GM12874 (cell line): ENCODE data around the gene ZNF410.

Experiments
- TF ChIP-seq, protein P1 (sequence below): IDR thresholded peaks from 2 replicates; pipeline ENCODE4 v1.5.1; 2011; ENCODE audit warnings: low read depth, mild to moderate bottlenecking, control low read depth, low read length, moderate library complexity; ENCODE audit not compliant: insufficient read depth

ZNF410 gene

DNA sequence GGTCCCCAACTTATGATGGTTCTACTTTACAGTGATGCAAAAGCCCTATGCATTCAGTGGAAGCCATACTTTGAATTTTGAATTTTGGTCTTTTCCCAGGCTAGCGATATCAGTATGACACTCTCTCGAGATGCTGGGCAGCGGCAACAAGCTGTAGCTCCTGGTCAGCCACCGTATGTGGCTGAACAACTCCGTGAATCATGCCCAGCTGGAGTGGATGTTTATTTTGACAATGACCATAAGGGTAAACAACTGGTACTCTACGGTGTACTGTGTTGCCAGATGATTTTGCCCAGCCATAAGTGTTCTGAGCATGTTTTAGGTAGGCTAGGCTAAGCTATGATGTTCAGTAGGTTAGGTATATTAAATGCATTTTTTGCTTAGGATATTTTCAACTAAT lies 8.2 kb upstream of the ZNF410 start:
- TF ChIP-seq, protein P1, sequence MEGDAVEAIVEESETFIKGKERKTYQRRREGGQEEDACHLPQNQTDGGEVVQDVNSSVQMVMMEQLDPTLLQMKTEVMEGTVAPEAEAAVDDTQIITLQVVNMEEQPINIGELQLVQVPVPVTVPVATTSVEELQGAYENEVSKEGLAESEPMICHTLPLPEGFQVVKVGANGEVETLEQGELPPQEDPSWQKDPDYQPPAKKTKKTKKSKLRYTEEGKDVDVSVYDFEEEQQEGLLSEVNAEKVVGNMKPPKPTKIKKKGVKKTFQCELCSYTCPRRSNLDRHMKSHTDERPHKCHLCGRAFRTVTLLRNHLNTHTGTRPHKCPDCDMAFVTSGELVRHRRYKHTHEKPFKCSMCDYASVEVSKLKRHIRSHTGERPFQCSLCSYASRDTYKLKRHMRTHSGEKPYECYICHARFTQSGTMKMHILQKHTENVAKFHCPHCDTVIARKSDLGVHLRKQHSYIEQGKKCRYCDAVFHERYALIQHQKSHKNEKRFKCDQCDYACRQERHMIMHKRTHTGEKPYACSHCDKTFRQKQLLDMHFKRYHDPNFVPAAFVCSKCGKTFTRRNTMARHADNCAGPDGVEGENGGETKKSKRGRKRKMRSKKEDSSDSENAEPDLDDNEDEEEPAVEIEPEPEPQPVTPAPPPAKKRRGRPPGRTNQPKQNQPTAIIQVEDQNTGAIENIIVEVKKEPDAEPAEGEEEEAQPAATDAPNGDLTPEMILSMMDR, result no peak

DNA sequence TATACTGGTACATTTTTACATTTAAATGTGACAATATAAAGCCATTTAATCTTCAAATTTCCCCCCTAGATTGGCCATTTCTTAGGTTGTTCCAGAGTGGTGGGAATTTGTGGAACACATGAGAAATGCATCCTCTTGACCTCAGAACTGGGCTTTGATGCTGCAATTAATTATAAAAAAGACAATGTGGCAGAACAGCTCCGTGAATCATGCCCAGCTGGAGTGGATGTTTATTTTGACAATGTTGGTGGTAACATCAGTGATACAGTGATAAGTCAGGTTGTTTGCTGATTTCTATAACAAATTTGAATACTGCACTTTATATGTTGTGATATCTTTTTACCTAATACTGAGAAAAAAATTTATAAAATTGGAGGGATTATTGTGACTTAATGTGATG lies 7.6 kb upstream of the ZNF410 start:
- TF ChIP-seq, protein P1, result no peak

GRCh38 chr14:73884438-73885190 lies 2.0 kb upstream of the ZNF410 start:
- TF ChIP-seq, protein P1, result no peak

DNA sequence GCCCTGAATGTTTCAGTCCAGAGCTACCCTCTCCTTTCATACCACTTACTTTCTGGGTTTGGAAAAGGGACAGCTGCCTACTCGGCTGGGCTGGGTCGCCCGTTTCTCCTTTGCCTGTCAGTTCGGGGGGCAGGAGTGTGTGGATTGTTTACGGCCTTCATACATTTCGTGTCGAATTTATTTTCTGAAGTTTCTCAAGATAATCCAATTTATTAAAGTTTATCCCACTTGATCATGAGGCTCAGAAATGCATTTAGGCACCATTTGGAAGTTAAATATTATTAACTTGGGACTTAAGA lies 608 bp downstream of the ZNF410 start:
- TF ChIP-seq, protein P1, result no peak

GRCh38 chr14:73887694-73888459 lies 1.2 kb downstream of the ZNF410 start:
- TF ChIP-seq, protein P1, result no peak

DNA sequence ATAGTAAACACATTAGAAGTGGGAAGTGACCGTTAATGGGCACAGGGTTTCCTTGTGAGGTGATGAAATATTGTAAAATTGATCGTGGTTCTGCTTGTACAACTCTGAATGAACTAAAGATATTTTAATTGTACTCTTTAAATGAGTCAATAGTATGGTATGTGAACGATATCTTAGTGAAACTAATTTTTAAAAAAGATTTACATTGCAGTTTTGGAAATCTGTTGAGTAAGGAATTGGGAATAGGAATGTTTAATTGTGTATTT lies 1.7 kb downstream of the ZNF410 start:
- TF ChIP-seq, protein P1, result no peak

DNA sequence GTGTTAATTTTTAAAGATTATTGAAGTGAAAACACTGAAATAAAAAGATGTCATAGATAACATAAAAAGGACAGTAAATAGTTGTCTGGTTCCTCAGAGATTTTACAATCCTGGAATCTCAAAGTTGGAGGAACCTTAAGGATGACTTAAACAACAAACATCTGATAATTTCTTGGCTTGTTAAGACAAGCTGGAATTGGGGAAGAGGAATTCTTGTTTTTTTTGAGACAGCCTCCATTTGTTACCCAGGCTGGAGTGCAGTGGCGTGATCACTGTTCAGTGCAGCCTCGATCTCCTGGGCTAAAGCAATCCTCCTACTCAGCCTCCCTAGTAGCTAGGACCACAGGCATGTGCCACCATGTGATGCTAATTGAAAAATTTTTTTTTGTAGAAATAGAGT lies 2.3 kb downstream of the ZNF410 start:
- TF ChIP-seq, protein P1, result no peak
